ENCODE data around the gene JAZF1.

The JAZF1 gene

DNA sequence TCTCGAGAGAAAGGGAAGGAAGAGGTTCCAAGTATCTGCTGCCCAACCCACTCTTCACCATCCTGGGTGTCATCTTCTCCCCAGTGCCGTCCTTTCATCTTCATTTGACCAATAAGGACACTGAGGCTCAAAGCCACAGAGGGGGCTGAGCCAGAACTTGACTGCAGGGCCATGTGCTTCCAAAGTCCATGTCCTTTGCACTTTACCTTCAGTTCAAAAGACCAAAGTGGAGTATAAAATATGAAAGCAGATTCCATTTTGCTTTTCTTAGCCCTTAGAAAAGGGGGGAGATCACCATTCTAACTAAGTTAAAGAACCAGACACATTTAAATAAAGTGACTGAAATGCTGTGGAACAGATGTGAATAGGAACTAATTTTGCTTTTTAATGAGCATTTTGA, 56.2 kb downstream of the JAZF1 start:
- no peak overlapping the region for H3K4me3 ChIP-seq (ENCODE audit: low read depth, low read length)
- TF ChIP-seq, protein P1, sequence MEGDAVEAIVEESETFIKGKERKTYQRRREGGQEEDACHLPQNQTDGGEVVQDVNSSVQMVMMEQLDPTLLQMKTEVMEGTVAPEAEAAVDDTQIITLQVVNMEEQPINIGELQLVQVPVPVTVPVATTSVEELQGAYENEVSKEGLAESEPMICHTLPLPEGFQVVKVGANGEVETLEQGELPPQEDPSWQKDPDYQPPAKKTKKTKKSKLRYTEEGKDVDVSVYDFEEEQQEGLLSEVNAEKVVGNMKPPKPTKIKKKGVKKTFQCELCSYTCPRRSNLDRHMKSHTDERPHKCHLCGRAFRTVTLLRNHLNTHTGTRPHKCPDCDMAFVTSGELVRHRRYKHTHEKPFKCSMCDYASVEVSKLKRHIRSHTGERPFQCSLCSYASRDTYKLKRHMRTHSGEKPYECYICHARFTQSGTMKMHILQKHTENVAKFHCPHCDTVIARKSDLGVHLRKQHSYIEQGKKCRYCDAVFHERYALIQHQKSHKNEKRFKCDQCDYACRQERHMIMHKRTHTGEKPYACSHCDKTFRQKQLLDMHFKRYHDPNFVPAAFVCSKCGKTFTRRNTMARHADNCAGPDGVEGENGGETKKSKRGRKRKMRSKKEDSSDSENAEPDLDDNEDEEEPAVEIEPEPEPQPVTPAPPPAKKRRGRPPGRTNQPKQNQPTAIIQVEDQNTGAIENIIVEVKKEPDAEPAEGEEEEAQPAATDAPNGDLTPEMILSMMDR (IDR thresholded peaks at IDR 0.05; ENCODE audit: low read depth, low read length, missing control alignments), result no peak
- DNase-seq (ENCODE audit: low read depth), result no peak

DNA sequence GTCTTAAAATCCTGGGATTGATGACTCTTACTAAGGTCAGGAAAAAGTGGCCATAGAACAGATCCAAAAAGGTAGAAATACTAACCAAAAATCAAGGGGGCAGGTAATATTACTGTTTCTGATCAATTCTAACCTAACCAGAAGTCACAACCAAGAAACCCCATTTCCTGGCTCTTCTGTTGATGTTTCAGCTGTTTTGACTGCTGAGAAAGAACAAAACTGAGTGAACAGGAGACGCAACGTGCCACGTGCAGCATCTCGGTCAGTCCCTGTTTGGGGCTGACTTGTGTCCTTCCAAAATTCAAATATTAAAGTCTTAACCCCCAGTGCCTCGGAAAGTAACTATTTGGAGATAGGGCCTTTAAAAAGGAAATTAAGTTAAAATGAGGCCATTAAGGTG, 56.8 kb downstream of the JAZF1 start:
- no peak for DNase-seq (ENCODE audit: low read depth)
- H3K4me3 ChIP-seq (ENCODE audit: low read depth, low read length), result no peak overlapping the region
- TF ChIP-seq, protein P1 (IDR thresholded peaks at IDR 0.05; ENCODE audit: low read depth, low read length, missing control alignments), result no peak

DNA sequence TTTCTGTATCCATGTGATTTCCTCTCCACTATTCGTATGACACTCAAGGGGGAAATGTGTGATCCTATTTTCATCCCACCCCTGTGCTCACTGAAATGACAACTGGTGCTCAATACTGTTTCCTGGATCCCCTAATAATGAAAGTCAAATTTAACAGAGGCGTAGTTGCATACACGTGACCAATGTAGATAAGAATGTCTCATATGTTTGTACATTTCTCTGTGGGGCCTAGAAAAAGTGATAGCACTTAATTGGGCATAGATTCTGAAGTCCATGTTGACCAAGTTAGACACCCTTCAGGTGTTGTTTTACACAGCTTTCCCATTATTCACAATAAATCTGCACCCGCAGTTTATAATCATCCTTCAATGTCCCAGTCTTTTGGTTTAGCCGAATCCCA, 59.1 kb downstream of the JAZF1 start:
- no peak for DNase-seq (ENCODE audit: low read depth)
- TF ChIP-seq, protein P1 (IDR thresholded peaks at IDR 0.05; ENCODE audit: low read depth, low read length, missing control alignments), result no peak
- no peak overlapping the region for H3K4me3 ChIP-seq (ENCODE audit: low read depth, low read length)

DNA sequence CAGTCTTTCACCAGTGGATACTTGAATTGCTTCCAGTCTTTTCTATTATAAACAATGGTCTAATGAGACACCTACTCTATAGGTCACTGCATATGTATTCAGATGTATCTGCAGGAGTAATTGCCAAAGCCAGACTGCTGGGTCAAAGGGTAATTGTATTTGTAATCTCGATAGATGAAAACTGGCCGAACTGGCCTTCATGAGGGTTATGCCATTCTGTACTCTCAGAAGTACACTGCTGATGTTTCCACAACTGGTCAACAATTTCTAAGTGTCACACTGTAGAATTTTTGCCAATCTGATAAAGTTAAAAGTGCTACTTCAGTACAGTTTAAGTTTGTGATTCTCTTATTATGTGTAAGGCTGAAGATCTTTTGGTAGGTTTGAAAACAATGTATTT, 64.6 kb downstream of the JAZF1 start:
- H3K4me3 ChIP-seq (ENCODE audit: low read depth, low read length), result no peak overlapping the region
- TF ChIP-seq, protein P1 (IDR thresholded peaks at IDR 0.05; ENCODE audit: low read depth, low read length, missing control alignments), result no peak
- DNase-seq (ENCODE audit: low read depth), result no peak

DNA sequence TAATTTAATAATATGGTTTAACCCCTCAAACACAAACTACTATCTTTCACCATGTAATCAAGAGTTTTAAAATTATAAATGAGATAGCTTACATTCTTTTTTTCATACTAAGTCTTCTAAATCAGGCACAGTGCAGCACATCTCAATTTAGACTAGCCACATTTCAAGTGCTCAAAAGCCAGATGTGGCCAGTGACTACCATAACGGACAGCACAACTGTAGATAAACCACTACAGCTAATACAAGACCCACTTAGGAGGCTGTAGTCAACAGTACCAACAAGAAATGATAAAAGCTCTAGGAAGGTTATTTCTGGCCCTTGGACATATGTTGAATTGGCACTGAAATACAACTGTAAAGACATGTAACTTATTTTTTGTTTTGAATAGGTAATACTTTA, 65.3 kb downstream of the JAZF1 start:
- TF ChIP-seq, protein P1 (IDR thresholded peaks at IDR 0.05; ENCODE audit: low read depth, low read length, missing control alignments), result no peak
- H3K4me3 ChIP-seq (ENCODE audit: low read depth, low read length), result no peak overlapping the region
- no peak for DNase-seq (ENCODE audit: low read depth)

DNA sequence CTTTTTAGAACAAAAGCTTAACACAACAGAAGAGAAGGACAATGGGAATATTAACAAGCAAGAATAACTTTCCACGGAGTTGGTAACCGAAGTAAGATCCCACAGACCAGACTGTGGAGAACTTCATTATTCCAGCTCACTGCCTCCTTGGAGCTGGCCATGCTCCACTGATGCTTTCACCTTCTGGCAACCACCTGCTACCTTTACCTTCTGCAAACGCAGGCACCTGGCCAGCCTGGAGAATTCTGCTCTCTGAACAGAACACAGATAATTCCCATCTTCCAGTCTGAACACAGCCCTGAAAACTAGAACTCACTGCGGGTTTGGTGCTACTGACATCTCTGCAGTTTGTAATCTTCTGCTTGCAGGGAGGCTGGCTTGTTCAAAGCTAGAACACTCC, 66.5 kb downstream of the JAZF1 start:
- H3K4me3 ChIP-seq (ENCODE audit: low read depth, low read length), result no peak overlapping the region
- TF ChIP-seq, protein P1 (IDR thresholded peaks at IDR 0.05; ENCODE audit: low read depth, low read length, missing control alignments), result no peak
- DNase-seq (ENCODE audit: low read depth), result no peak

DNA sequence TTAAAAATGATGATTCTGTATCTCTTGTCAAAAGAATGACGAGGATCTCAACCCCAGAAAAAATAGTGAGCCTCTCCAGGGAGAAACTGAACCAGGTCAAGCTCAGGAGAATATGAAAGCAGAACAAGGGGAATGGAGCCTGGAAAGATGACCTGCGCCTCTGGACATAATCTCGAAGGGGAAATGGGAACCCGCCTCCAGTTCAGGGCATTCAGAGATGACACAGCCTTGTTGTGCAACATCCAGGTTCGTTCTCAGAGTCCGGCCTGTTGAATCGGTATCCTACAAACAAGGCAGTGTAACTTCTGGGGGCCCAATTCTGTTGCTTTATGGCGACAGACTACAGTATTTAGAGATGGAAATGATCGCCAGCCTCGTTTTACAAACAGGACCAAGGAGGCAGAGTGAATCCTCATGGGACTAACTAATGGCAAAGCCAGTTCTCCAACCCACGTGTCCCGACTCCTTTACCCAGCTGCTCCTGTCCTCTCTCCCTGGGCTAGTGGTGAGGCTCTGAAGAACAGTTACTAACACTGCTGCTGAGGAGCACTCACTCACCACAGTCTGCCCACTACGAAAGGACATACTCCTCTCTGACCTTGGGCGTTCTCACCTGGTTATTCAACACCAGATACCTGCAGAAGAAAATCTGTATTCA, 67.6 kb downstream of the JAZF1 start:
- TF ChIP-seq, protein P1 (IDR thresholded peaks at IDR 0.05; ENCODE audit: low read depth, low read length, missing control alignments), result no peak

More for the DNA sequence above, 67.6 kb downstream of the JAZF1 start:
- DNase-seq (ENCODE audit: low read depth), result no peak
- H3K4me3 ChIP-seq (ENCODE audit: low read depth, low read length), result no peak overlapping the region
